ENCODE results near the gene GPC3.

GPC3 gene

DNA sequence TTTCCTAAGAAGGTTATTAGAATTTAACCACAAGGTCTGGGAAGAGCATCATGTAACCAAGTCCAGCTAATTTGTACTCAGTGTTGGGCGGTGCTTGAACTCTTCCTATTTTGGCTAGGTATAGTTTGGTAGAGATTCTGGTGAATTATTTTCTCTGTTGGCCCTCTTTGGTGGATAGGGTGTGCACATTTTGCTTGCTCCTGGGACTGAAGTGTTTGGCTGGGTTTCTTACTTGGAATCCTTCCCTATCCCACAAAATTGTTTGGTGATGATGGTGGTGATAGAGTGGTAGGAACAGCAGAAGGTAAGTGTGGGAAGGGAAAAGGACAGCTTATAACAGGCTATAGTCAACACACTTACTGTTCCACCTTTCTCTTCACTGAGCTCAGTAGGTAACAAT is 375.3 kb downstream of the GPC3 start:
- no peaks in the 10 kb centered on the region for H3K36me3 Mint-ChIP-seq (ENCODE audit: low read depth)
- H3K4me1 Mint-ChIP-seq (ENCODE audit: low read depth) = no peaks in the 10 kb centered on the region
- H3K9me3 Mint-ChIP-seq = peaks cover 6% of the 10 kb centered on the region
- DNase-seq = no peak
- H3K27me3 Mint-ChIP-seq = peaks cover 44% of the 10 kb centered on the region
- H3K4me3 Mint-ChIP-seq = no peak overlapping the region
- H3K27ac Mint-ChIP-seq = no peak overlapping the region

DNA sequence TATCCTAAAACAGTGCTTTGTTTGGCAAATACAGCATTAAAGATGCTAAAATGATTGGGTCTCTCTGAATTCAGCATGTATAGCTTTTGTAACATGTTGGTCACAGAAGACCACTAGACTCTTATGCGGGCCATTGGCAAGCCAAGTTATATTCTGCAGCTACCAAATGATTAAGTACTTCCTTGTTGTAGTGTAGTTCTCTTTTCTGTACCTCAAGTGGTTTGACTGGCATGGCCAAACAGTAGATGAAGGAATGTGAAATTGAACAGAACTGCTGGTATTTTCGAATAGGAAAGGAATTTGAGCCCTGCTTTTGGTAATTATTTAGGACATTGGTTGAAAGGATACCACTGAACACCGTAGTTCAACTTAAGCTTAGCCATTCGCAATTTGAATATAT is 376.2 kb downstream of the GPC3 start:
- no peak overlapping the region for H3K4me3 Mint-ChIP-seq
- no peak for DNase-seq
- H3K27me3 Mint-ChIP-seq = peaks cover 43% of the 10 kb centered on the region

DNA sequence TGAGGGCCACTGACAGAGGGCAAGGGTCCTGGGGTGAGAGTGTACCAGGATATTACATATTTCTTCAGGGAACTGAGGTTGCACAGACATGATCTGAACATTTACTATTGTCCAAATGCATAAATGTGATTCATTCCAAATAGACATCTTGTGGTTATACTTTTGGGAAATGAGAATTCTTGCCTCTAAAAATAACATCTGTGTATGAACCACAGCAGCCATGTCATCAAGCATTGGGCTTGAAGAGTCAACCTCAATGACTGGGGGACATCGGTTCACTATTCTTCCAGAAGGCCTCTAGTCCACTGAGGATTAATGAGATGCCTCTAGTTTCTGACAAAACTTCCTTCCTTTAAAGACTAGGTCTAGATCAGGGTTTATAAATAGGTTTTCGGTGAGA is 377.0 kb downstream of the GPC3 start:
- DNase-seq = no peak
- H3K27me3 Mint-ChIP-seq = peaks cover 49% of the 10 kb centered on the region

More for the DNA sequence above, 376.2 kb downstream of the GPC3 start:
- Mint-ChIP-seq H3K4me1 (ENCODE audit: low read depth) (no peaks in the 10 kb centered on the region), H3K9me3 (peaks cover 4% of the 10 kb centered on the region), H3K27ac (no peak overlapping the region), H3K36me3 (ENCODE audit: low read depth) (no peaks in the 10 kb centered on the region)

DNA sequence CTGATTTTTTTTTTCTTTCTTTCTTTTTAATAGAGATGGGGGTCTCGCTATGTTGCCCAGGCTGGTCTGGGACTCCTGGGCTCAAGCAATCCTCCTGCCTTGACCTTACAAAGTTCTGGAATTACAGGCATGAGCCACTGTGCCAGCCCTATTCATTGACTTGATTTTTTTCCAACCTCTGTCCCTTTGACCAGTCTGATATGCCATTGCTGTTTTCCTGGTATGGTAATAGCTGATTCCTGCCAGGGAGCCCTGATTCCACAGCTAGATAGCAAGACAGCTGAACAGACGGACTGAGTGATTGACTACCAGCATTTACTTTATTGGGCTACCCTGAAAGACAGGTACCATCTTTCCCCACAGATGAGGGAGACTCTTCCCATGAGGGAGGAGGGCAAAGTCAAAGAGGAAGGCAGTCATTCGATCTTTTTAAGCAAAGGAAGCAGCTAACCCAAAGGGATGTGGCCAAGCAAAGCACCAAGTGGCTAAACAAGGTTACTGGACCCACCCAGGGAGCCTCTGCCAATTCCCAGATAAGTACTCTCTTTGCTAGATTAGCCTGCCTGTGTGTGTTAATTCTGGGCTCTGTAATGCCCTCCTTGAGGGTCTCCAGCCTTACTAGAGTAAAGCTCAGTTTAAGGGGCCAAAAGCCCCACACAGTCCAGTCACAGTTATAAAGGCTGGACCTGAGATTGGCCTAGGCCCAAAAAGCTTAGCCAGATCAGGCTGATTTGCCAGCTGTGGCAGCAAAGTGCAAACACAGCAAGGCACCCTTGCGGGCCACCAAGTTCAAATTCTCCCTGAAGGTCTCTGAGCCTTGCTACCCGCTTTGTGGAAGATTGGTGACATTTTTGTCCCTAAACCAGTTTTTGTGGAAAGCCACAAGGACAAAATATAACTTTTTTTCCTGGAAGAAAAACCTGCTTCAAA is 377.7 kb downstream of the GPC3 start:
- Mint-ChIP-seq H3K4me3 (no peak overlapping the region), H3K27ac (no peak overlapping the region), H3K9me3 (no peaks in the 10 kb centered on the region), H3K4me1 (ENCODE audit: low read depth) (no peaks in the 10 kb centered on the region), H3K27me3 (peaks cover 53% of the 10 kb centered on the region), H3K36me3 (ENCODE audit: low read depth) (no peaks in the 10 kb centered on the region)
- DNase-seq = no peak

More for the DNA sequence above, 377.0 kb downstream of the GPC3 start:
- Mint-ChIP-seq H3K9me3 (no peaks in the 10 kb centered on the region), H3K36me3 (ENCODE audit: low read depth) (no peaks in the 10 kb centered on the region), H3K4me3 (no peak overlapping the region), H3K27ac (no peak overlapping the region), H3K4me1 (ENCODE audit: low read depth) (no peaks in the 10 kb centered on the region)

DNA sequence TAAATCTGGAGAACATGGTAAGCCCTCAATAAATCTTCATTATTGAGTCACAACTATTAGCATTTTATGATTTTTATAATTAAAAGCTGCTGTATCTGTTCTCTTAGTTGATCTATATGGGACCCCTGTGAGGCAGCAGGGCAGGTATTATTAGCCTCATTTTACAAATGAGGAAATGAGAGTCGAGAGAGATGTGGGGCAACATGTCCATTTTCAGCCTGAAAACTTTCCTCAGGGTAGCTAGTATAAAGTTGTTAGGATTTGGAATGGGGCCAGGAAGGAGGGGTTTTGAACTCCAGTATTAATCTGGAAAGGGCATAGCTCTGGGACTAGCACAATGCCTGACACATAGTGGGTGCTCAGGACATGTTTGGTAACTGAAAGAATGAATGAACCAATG is 378.4 kb downstream of the GPC3 start:
- H3K9me3 Mint-ChIP-seq = no peaks in the 10 kb centered on the region
- peaks cover 56% of the 10 kb centered on the region for H3K27me3 Mint-ChIP-seq
- no peak overlapping the region for H3K4me3 Mint-ChIP-seq
- no peak for DNase-seq
- H3K4me1 Mint-ChIP-seq (ENCODE audit: low read depth) = no peaks in the 10 kb centered on the region
- no peak overlapping the region for H3K27ac Mint-ChIP-seq
- H3K36me3 Mint-ChIP-seq (ENCODE audit: low read depth) = no peaks in the 10 kb centered on the region

DNA sequence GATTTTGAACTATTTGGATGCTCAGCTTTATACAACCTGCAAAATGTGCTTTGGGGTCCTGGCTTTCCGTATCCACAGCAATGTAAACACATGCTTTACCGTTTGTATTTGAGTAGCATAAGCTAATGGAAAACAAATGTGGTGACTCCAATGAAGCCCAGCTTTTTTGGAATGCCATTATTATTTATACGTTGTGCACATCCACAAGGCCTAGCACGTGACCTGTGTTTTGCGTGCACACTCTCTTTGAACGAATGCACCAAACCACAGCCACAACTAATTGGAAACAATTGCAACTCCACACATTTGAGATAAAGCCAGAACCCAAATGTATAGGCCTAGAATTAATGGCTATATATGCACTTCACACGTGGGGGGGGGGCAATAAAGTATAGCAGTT is 380.6 kb downstream of the GPC3 start:
- Mint-ChIP-seq H3K36me3 (ENCODE audit: low read depth) (no peaks in the 10 kb centered on the region), H3K27ac (no peak overlapping the region), H3K4me1 (ENCODE audit: low read depth) (no peaks in the 10 kb centered on the region), H3K9me3 (no peaks in the 10 kb centered on the region), H3K4me3 (no peak overlapping the region), H3K27me3 (peaks cover 47% of the 10 kb centered on the region)
- no peak for DNase-seq

DNA sequence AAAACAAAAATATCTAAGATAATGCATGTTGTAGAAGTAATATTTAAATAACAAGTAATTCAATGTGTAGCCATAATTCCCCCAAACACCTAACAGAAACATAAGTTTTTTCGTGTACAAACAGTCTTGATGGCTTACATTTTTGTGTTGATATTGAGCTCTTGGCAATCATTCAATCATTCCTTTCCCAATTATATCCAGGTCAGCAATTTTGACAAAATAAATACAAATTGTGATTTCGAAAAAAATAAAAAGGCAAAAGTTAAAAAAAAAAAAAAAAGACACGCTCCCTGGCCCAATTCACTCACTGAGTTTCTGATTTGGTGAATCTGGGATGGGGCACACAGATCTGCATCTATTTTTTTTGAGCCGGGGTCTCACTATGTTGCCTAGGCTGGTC is 382.5 kb downstream of the GPC3 start:
- Mint-ChIP-seq H3K4me3 (no peak overlapping the region), H3K27me3 (peaks cover 41% of the 10 kb centered on the region), H3K9me3 (no peaks in the 10 kb centered on the region), H3K4me1 (ENCODE audit: low read depth) (no peaks in the 10 kb centered on the region), H3K36me3 (ENCODE audit: low read depth) (no peaks in the 10 kb centered on the region), H3K27ac (no peak overlapping the region)
- DNase-seq = no peak

DNA sequence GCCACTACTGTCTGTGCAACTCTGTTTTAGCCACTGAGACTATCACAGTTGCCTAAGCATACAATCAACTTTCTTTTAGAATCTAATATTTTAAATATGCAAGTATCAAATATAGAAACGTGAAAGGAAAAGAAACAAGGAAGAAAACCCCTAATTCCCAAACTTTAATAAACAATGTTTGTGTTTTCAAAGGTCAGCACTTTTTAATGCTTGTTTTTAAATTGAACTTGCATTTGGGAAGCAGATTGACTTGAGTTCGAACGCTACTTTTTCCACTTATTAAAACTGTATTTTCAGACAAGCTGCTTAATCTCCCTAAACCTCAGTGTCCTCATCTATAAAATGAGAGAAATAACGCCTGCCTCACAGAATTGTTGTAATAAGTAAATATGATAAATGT is 384.3 kb downstream of the GPC3 start:
- DNase-seq = no peak
- no peaks in the 10 kb centered on the region for H3K4me1 Mint-ChIP-seq (ENCODE audit: low read depth)
- H3K27me3 Mint-ChIP-seq = peaks cover 39% of the 10 kb centered on the region
- no peaks in the 10 kb centered on the region for H3K9me3 Mint-ChIP-seq
- no peak overlapping the region for H3K27ac Mint-ChIP-seq
- no peak overlapping the region for H3K4me3 Mint-ChIP-seq
- no peaks in the 10 kb centered on the region for H3K36me3 Mint-ChIP-seq (ENCODE audit: low read depth)

DNA sequence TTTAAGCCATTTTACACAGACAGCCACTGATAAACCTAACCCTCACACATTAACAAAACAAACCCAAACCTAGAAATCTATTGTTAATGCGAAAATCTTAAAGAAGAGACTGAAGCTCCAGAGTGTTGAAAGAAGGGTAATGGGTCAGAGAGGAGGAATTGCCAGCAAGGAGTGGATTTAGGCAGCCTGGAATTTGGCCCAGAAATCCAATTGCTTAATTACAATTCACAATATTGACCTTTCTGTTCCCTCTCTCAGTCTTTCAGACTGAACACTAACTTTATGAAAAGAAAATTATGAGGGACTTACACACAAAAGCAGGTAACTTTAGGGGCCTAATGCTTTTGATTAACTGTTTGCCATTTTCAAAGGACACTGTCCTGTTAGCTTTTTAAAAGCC is 384.9 kb downstream of the GPC3 start:
- Mint-ChIP-seq H3K36me3 (ENCODE audit: low read depth) (no peaks in the 10 kb centered on the region), H3K4me1 (ENCODE audit: low read depth) (no peaks in the 10 kb centered on the region), H3K27me3 (peaks cover 33% of the 10 kb centered on the region), H3K27ac (no peak overlapping the region), H3K9me3 (no peaks in the 10 kb centered on the region), H3K4me3 (no peak overlapping the region)
- no peak for DNase-seq

DNA sequence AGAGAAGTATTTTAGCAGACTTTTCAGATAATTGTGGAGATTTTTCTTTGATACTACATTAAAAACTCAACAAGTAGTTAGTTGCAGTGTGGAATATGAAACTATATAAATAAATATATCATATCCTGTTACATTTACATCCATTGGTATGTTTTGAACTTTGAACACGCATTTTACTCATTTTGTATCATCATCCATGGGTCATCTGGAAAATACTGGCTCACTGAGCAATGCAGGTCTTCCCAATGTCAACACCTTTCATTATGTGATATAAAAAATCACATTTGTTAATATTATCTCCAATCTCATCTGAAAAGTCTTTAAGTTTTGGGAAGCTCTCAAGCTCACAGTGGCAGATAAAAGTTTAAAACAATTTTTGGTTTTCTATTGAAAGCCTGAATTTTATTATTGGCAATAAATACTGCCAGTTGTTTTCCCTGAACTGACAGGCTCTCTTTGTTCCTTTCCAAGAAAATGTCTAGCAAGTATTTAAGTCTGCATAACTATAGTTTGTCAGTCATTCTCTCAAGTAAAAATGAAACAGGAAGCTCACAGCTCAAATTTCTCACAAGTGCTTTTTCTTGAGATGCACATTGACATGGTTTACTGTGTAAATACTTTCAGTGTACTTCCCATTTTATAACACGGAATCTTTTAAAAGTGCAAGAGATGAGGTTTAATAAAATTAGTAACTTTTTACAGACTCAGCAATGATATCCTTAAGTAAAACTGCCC is 386.6 kb downstream of the GPC3 start:
- Mint-ChIP-seq H3K27me3 (peaks cover 21% of the 10 kb centered on the region), H3K27ac (no peak overlapping the region), H3K9me3 (no peaks in the 10 kb centered on the region), H3K4me3 (no peak overlapping the region), H3K4me1 (ENCODE audit: low read depth) (no peaks in the 10 kb centered on the region), H3K36me3 (ENCODE audit: low read depth) (no peaks in the 10 kb centered on the region)
- DNase-seq = no peak

DNA sequence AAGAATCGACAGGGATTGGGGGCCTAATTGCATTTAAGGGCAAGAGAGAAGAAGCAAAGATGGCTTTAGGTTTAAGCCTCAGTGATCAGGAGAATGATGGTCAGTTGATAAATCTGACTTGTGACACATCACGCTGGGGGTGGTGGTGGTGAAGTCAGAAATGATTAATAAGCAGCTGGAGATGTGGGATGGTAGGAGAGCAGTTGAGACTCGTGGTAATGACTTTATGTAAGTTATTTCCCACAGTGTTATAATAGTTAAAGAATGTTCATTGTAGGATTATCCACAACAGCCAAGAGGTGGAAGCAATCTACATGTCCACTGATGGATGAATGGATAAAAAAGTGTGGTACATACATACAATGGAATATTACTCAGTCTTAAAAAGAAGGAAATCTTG is 391.2 kb downstream of the GPC3 start:
- no peak for DNase-seq
- Mint-ChIP-seq H3K4me1 (ENCODE audit: low read depth) (no peaks in the 10 kb centered on the region), H3K27ac (no peak overlapping the region), H3K9me3 (no peaks in the 10 kb centered on the region), H3K27me3 (peaks cover 28% of the 10 kb centered on the region), H3K4me3 (no peak overlapping the region), H3K36me3 (ENCODE audit: low read depth) (no peaks in the 10 kb centered on the region)

DNA sequence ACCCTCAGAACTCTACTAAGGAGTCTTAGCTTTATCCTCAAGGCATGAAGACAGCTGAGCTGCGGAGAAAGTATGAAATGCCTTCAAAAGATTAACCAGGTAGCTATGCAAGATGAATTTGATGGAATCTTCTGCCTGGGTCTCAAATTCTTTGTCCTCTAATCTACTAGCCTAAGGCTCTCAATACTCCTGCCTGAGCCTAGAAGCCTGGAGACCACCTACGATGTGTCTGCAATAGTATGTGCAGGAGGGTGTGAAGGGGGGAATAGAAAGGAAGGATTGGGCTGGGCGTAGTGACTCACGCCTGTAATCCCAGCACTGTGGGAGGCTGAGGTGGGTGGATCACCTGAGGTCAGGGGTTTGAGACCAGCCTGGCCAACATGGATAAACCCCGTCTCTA is 391.9 kb downstream of the GPC3 start:
- Mint-ChIP-seq H3K4me3 (no peak overlapping the region), H3K27me3 (peaks cover 31% of the 10 kb centered on the region), H3K36me3 (ENCODE audit: low read depth) (no peaks in the 10 kb centered on the region), H3K9me3 (no peaks in the 10 kb centered on the region), H3K27ac (no peak overlapping the region), H3K4me1 (ENCODE audit: low read depth) (no peaks in the 10 kb centered on the region)
- DNase-seq = no peak

DNA sequence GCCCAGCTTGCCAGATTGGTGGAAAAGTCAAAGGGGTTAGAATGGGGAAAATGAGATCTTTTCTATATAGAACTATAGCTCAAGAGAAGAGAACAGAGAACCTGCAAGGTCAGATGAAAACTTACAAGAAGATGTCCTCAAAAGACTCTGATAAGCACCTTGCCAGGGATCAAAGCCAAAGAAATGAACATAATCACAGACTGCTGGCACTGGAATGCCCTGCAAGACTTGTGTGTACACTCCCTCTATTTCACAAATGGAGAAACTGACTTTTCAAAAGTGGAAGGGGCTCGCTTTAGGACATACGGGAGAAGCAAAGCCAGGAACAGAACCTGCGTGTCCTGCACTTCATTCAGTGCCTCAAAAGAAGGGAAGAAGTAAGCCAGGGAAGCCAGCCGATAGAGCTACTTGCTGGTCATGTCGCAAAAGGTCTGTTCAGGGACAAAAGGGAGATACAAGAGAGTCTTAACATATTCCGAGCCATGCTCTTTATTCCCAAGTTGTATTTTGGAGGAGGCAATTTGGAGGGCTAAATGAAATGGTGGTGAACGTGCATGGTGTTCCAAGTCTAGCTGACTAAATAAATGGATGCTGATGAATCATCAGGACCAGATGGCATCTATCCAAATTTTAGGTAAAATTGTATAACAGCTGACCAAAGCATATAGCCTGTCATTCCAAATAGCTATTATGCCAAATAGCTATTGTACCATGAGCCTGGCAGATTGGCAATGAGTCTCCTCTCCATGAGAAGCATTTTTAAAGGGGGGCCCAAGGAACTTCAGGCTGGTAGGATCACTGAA is 394.5 kb downstream of the GPC3 start:
- Mint-ChIP-seq H3K4me1 (ENCODE audit: low read depth) (no peaks in the 10 kb centered on the region), H3K9me3 (no peaks in the 10 kb centered on the region), H3K27me3 (peaks cover 37% of the 10 kb centered on the region), H3K27ac (no peak overlapping the region), H3K4me3 (no peak overlapping the region), H3K36me3 (ENCODE audit: low read depth) (no peaks in the 10 kb centered on the region)
- no peak for DNase-seq

DNA sequence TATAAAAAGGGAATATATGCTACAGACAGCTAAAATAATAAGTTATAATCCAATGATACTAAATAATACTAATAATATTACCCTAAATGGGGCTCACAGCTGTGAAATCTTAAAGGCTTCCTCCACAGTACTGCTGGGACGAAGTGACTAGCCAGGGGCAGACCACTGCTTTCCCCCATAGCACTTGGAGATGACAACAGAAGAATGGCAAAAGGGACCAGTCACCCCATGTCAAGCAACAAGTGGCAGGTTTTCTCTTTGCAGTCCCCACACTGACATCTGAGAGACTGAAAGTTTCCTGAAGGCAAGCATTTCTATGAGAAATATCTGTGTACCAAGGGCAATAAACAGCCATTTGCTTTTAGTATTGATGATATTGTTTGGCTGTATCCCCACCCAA is 396.6 kb downstream of the GPC3 start:
- Mint-ChIP-seq H3K9me3 (no peaks in the 10 kb centered on the region), H3K27ac (no peak overlapping the region), H3K36me3 (ENCODE audit: low read depth) (no peaks in the 10 kb centered on the region), H3K4me3 (no peak overlapping the region), H3K4me1 (ENCODE audit: low read depth) (no peaks in the 10 kb centered on the region), H3K27me3 (peaks cover 45% of the 10 kb centered on the region)
- no peak for DNase-seq

All from activated T-cell treated with anti-CD3 and anti-CD28 coated beads, Interleukin-2, amount 50 U/mL, for 24 hours (primary cell).